8988T (cell line): ENCODE measurements around the gene MYO15A.

Experiments
- DNase-seq: peaks from one replicate; pipeline ENCODE4 v3.0.0; 2011

MYO15A gene

DNA sequence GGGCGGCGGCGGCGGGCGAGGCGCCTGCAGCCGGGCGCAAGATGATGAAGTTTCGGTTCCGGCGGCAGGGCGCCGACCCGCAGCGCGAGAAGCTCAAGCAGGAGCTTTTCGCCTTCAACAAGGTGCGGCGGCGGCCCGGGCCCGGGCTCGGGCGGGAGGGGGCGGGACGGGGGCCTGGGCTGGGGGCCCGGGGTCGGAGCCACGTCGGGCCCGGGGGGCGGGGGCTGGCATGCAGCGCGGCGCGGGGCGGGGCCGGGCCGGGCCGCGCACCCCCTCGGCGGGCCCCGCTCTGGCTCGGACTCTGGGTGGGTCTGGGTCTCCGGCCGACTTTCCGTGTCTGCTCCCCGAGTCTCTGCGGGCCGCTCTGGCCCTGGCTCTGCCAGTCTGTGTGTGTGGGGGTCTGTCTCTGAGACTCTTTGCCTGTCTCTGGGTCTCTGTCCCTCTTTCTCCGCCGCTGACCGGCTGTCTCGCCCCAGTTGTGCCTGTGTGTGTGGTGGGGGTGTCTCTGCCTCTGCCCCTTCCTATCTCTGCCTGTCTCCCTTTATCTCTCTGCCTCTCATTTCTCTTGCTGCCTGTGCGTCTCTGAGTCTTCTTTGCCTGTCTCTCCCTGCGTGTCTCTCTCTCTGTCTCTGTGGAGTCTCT lies 117.2 kb downstream of the MYO15A start:
- DNase-seq, result peak; percentile 49

DNA sequence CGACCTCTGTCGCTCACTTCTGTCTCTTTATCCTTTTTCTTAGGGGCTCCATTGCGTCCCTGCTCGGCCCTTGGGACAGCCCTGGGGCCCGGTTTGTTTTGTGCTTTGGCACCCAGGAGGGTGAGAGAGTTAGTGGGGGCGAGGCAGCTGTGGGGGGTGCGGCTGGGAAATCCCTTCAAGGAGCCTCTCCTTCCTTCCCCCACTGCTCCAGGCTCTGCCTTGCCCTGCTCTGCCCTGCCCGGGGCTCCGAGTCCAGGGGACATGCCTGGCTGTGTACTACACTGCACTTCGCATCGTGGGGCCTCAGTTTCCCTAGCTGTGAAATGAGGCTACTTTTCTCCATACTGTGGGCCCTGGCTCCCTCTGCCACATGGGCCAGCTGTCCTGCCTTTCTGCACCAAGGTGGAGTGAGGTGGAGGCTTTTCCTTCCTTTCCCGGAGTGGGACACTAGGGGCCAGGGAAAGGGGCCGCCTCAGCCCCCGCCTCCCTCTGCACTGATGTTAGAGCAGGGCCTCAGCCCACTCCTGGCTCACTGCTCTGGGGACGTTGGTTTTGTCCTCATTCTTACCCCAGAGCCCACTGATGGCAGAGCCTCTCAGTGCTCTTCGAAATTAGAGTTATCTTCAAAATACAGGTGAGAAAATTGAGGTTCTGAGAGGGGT lies 117.9 kb downstream of the MYO15A start:
- no peak for DNase-seq

DNA sequence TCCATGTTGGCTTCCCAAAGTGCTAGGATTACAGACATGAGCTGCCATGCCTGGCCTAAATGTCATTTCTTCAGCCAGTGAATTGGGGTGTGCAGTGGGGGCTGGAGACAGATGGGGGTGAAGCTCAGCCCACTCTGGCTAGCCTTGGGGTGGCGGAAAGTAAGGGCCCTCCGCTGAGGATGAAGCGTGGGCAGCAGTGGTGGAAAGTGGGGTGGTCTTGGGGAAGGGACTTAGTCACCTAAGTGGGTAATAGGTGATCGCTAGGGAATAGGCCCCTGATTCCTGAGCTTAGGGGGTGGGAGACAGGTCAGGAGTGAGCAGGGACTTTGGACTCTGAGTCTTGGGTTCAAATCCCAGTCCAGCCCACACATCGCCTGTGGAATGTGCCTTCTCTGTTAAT lies 119.1 kb downstream of the MYO15A start:
- no peak for DNase-seq

DNA sequence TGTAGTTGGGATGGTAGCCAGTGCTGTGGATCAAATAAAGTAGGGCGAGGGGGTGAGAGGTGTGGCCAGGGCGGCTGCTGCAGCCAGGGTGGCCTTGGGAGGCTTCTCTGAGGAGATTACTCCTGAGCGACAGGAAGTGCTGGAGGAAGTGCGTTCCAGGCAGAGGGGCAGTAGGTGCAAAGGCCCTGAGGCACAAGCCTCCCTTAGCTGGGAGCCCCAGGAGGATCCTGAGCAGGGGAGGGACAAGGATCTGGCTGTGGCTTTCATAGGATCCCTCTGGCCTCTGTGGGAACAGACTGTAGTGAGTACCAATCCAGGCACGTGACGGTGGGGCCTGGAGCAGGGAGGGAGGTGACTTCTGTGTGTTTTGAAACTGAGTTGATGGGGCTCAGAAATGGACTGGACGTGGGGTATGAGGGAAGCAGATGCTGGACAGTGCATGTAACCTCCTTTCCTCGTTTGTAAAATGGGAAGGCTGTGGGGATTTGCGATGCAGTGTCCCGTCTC lies 119.7 kb downstream of the MYO15A start:
- no peak for DNase-seq

DNA sequence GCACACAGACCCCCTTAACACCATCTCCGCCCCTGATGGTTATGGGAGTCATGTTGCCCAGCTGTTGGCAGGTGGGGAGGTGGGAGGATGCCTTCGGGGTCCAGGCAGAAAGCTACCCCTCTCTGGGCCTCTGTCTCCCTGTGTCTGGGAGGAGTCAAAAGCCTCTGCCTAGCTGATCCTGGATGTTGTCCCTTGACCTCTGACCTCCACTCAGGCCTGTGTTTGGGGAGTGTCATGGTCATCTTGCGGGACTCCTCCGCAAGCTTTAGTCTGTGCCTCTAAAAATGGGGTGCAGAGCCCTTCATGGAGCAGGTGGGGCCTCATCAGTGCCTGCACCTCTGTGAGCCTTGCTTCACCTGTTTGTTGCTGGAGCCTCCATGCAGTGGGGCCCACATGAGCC lies 120.7 kb downstream of the MYO15A start:
- no peak for DNase-seq
